HG02943 (cell line): ENCODE results near the gene WRAP73.

Source experiments
- ATAC-seq: cut with Tn5 transposase; IDR thresholded peaks from one replicate; pipeline ENCODE4 v1.9.1; 2021; ENCODE audit warnings: mild to moderate bottlenecking, low read depth, moderate library complexity; ENCODE audit not compliant: unreplicated experiment

Gene WRAP73

GRCh38 chr1:3651026-3651929 lies 1.4 kb upstream of the WRAP73 start:
- ATAC-seq, result no peak

- no peak for ATAC-seq
Observed at GRCh38 chr1:3650248-3651025, 534 bp upstream of the WRAP73 start.

GRCh38 chr1:3646596-3646995 lies 3.3 kb downstream of the WRAP73 start:
- no peak for ATAC-seq

- no peak for ATAC-seq
Observed at GRCh38 chr1:3645666-3646355, 4.1 kb downstream of the WRAP73 start.

GRCh38 chr1:3645247-3645646 lies 4.7 kb downstream of the WRAP73 start:
- no peak for ATAC-seq

- no peak for ATAC-seq
Observed at GRCh38 chr1:3644273-3644672, 5.6 kb downstream of the WRAP73 start.

- ATAC-seq, result no peak
Observed at GRCh38 chr1:3642919-3643675, 6.8 kb downstream of the WRAP73 start.

GRCh38 chr1:3641816-3642215 lies 8.1 kb downstream of the WRAP73 start:
- no peak for ATAC-seq

- no peak for ATAC-seq
Observed at GRCh38 chr1:3641046-3641760, 8.7 kb downstream of the WRAP73 start.

- no peak for ATAC-seq
Observed at GRCh38 chr1:3640121-3640837, 9.6 kb downstream of the WRAP73 start.

GRCh38 chr1:3639397-3639911 lies 10.4 kb downstream of the WRAP73 start:
- ATAC-seq, result no peak

GRCh38 chr1:3638676-3639075 lies 11.2 kb downstream of the WRAP73 start:
- no peak for ATAC-seq

- no peak for ATAC-seq
Observed at GRCh38 chr1:3638027-3638426, 11.9 kb downstream of the WRAP73 start.

GRCh38 chr1:3636531-3636930 lies 13.4 kb downstream of the WRAP73 start:
- no peak for ATAC-seq

- no peak for ATAC-seq
Observed at GRCh38 chr1:3636080-3636479, 13.8 kb downstream of the WRAP73 start.

- no peak for ATAC-seq
Observed at GRCh38 chr1:3634059-3634800, 15.7 kb downstream of the WRAP73 start.

- no peak for ATAC-seq
Observed at GRCh38 chr1:3633344-3634058, 16.4 kb downstream of the WRAP73 start.
